GM18873 (cell line): ENCODE data around the gene LRRIQ4.

Experiments
- ATAC-seq: cut with Tn5 transposase; IDR thresholded peaks from one replicate; pipeline ENCODE4 v1.9.1; 2021; ENCODE audit warnings: mild to moderate bottlenecking, moderate library complexity, moderate number of reproducible peaks; ENCODE audit not compliant: unreplicated experiment, low FRiP score

The LRRIQ4 gene

DNA sequence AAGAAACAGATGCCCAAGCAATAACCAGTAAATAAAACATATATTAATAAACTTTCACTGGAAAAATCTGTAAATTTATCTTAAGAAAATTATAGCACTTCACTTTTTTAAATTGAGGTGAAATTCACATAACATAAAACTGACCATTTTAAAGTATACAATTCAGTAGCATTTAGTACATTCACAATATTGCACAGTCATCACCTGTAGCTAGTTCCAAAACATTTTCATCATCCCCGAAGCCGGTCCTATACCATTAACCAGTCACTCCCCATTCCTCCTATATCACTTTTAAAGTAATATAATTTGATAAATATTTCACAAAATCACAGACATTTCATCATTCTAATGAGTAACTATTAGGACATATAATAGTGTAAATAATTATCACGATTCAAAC, 8.0 kb upstream of the LRRIQ4 start:
- no peak for ATAC-seq

DNA sequence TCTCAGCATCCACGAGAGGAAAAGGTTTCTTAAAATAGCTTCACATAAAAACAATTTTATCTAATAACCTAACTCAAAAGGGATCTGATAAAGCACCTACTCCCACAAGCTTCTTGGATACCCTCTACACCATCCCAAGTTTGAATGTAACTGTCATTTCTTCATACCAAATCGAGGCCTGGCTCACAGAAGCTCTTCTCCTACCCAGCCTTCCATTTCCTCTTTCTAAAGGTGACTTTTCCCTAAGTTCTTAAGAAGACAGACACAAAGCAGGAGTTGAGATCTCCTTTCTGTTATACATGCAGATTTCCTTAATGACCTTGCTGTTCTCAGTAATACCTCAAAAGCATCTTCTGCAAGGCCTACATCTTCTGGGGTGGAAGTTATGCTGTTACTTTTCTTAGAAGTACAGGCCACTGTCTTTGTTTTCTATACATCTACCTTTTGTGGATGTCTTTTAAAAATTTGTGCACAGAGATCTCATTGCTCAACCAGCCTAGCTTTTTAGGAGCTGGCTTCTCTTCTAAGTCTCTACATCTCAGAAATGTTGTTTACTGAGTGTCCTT, 3.4 kb upstream of the LRRIQ4 start:
- no peak for ATAC-seq

DNA sequence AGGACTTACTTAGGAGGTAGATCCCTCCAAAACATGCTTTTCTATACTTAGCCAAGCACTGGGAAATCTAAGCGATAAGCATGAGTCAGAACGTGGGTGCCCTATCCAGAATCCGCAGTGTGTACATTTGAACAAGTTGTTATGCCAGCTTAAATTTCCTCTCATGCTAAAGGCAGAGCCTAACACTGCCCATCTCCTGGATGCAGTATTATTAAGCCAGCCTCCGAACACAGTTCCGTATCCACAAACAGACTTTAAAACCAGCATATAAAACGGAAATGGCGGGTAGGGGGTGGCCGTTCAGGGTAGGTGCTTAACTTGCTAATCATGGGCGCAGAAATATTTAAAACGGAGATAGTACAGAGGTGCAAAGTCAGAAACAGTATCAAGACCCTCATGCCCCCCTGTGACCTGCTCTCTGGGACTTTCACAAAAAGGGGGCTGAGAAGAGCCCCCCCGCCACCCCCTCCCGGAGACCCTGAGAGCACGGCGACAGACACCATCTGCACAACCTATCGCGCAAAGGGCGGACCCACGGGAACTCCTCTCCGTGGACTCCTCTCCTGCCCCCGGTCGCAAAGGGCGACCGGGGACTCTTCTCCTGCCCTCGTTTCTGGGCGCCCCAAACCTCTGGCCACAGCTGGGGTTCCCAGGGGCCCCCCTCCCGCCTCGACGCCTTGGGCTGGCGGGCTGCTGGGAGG, 889 bp upstream of the LRRIQ4 start:
- no peak for ATAC-seq

DNA sequence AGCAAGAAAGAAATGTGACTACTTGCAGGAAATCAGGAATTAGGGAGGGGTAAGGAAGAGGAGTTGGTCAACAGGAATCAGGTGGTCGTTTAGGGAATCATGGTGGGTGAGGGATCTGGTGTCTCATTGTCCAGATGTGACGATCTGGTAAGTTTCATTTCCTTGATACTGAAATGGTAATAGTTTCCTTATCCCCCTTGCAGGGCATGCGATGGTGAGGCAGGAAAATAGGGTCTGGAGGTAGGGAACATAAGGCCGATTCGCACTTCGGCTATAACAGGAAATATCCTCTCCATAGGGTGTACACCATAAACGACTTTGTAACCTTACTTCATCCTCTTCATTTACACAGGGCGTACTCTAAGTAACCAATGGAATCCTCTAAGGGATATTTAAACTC, 608 bp downstream of the LRRIQ4 start:
- ATAC-seq: no peak

DNA sequence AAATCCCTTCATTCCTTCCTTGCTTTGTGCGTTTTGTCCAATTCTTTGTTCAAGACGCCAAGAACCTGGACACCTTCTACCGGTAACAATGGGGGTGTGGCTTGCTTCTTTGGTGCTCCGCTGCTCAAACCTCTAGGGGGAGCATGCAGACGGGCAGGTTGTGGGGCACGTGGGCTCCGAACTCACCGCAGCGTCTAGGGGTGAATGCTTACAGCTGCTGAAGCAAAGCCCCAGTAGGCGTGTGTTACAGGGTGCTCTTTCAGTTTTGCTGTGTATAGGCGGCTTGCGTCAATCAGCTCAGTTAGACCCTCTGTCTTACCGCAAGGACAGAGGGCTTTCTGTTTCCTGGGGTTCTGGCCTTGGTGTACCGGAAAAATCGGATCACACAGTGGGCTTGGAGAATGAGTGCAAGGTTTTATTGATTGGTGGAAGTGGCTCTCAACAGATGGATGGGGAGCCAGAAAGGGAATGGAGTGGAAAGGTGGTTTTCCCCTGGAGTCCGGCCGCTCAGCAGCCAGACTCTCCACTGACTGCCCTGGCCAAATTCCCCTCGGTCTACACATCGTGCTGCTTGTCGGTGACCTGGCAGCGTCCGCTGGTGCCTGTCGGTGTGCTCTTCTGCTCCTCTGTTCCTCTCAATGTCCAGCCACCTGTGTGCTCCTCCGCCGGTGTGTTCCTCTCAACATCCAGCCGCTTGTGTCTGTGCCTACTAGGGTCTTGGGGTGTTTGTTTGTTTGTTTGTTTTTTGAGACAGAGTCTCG, 1.3 kb downstream of the LRRIQ4 start:
- ATAC-seq: peak; percentile 90

DNA sequence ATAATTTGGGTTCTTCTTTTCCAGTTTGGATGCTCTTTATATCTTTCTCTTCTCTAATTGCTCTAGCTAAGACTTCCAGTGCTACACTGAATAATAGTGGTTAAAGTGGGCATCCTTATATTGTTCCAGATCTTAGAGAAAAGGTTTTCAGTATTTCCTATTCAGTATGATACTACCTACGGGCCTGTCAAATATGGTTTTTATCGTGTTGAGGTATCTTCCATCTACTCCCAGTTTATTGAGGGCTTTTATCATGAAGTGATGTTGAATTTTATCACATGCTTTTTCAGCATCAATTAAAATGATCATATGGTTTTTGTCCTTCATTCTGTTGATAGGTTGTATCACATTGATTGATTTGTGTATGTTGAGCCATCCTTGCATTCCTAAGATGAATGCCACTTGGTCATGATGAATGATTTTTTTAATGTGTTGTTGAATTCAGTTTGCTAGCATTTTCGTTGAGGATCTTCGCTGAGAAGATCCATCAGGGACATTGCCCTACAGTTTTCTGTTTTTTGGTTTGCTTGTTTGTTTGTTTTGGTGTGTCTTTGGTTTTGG, 3.0 kb downstream of the LRRIQ4 start:
- ATAC-seq: no peak

DNA sequence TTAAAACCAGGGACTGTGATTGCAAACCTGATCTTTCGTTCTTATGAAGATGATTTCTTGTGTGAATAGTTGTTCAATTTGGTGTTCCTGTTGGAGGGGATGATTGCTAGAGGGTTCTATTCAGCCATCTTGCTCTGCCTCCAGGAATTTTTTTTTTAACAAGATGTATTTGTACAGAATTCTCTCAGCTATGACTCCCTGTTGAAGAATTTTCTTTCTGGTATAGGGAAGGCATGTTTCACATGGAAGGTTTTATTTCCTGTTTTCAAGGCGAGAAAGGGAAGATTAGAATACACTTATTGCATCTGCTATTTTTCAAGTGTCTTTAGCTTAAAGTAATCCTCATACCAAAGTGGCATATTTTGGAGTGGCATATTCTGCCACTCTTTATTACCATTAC, 5.6 kb downstream of the LRRIQ4 start:
- ATAC-seq: no peak

DNA sequence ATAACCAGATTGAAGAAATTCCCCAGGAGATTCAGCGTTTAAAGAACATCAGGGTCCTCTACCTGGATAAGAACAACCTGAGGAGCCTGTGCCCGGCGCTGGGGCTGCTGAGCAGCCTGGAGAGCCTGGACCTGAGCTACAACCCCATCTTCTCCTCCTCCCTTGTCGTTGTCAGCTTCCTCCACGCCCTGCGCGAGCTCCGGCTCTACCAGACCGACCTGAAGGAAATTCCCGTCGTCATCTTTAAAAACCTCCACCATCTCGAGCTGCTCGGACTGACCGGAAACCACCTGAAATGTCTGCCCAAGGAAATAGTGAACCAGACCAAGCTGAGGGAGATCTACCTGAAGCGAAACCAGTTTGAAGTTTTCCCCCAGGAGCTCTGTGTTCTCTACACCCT, 9.4 kb downstream of the LRRIQ4 start:
- no peak for ATAC-seq

DNA sequence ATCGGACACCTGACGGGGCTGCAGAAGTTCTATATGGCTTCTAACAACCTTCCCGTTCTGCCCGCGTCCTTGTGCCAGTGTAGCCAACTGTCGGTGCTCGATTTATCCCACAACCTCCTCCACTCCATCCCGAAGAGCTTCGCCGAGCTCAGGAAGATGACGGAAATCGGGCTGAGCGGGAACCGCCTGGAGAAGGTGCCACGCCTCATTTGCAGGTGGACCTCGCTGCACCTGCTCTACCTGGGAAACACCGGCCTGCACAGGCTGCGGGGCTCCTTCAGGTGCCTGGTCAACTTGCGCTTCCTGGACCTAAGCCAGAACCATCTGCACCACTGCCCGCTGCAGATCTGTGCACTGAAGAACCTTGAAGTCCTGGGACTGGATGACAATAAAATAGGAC, 9.9 kb downstream of the LRRIQ4 start:
- ATAC-seq: no peak

DNA sequence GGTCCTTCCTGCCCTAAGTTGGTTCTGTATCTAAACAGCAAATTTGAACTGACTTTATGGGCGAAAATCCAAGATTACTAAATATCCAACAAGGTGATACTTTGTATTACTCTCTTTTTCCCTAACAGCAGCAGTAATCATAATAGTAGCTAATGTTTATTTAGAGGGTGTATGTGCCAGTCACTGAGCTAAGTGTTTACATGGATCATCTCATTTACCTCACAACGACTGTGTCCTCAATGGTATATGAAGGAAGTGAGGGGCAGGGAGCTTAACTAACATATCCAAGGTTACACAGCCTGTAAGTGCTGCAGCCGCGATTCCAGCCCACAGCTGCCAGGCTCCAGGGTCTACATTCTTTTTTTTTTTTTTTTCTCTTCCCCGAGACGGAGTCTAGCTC, 10.3 kb downstream of the LRRIQ4 start:
- ATAC-seq: no peak

DNA sequence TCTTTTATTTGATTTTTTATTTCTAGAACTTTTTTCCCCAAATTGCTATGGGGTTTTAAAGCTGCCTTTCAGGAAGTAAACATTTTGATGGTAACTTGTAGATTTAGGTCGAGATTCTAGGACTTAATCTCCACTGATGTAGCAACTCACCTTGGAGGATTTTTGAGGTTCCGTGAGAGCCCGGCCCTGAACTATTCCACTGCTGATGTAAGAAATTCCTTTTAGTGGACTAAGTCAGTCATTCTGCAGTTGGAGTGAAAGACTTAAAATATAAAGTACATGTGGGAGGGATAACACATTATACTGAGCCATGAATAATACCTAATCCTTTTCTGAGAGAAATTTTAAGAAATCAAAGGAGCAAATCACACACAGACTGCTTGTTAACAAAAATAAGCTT, 12.6 kb downstream of the LRRIQ4 start:
- no peak for ATAC-seq

DNA sequence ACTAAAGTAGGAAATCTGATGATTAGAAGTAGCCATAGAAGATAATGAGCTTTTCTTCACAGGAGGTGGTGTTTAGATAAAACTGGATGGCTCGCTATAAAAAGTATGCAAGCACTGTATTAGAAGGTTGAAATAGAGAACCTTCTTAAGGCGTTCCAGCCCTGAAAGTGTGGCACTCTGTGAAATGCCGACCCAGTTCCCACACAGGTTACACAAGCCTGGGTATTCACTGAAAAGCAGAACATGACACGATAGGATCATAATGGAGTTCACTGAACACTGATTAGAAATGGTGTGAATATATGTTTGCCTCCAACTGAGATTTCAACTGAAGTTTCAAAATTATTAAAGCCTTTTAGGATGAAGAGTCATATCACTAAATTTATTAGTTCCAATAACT, 15.0 kb downstream of the LRRIQ4 start:
- no peak for ATAC-seq

DNA sequence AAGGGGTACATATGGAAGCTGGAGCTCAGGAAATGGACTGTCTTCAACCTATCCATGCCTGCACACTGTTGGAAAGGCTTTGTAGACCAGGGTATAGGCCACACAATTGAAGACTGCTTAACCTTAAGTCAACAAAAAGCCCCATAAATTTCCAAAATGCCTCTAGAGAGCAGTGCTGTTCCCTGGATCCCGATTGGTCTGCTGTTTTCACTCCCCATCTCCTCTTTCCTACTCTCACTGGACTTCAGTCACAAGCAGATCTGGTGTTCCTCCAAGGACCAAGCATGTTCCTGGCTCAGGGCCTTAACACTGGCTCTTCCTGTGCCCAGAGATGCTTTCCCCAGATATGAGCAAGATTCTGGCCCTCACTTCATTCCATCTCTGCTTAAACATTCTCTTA, 22.9 kb downstream of the LRRIQ4 start:
- no peak for ATAC-seq

DNA sequence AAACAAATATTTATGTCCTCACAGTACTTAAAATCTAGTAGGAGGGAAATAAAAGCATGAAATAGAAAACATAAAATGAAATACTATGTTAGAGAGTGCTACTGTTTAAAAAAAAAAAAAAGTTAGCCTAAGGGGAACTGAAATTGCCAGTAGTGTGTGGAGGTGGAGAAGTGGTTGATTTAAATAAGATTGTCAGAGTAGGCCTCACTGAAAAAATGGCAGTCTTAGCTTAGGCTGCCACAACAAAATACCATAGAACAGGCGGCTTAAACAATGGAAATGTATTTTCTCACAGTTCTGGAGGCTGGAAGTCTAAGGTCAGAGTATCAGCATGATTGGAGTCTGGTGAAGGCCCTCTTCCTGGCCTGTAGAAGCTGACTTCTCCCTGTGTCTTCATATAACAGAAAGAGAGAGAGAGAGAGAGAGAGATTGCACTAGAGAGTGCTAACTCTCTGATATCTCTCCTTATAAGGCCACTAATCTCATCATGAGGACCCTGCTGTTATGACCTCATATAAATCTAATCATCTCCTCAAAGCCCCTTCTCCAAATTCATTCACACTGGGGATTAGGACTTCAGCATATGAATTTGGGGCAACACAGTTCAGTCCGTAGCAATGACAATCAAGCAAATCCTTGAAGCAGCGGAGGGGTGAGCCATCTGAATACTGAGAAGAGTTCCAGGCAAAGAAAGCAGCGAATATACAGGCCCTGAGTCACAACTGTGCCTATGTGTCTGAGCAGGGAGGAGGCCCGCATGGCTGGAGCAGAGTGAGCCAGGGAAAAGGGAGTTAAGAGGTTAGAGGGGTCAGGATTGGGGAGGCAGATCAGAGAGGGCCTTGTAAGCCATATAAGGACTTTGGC, 23.6 kb downstream of the LRRIQ4 start:
- ATAC-seq: no peak

DNA sequence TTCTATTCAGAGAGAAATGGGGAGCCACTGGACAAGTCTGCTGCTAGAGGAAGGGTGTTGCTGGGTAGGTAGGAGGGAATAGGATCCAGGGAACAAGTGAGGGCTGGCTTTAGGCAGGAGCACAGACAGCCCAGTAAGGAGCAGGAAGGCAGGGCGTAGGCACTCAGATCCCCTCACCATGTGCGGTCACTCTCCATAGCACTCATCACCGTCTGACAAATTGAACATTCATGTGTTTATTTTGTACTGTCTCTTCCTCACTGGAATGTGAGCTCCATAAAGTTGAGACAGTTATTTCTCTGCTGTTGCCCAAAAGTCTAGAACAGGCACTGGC, 24.2 kb downstream of the LRRIQ4 start:
- no peak for ATAC-seq

DNA sequence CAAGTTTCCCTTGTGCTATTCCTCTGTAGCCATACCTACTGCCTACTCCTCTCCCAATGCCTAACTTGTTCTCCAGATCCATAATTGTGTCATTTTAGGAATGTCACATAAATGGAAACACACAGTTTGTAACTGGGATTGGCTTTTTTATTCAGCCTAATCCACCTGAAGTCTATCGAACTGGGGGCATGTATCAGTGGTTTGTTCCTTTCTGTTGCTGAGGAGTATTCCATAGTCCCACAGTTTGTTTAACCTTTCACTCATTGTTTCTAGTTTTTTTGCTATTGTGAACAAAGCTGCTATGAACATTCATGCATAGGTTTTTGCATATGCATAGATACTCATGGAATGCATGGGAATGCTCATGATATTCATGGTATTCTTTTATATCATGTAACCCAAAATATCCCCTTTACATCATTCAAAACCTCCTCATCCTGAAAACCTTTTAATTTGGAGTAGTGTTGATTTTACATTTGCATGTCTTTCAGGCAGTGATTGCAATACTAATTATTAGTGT, 25.9 kb downstream of the LRRIQ4 start:
- no peak for ATAC-seq

DNA sequence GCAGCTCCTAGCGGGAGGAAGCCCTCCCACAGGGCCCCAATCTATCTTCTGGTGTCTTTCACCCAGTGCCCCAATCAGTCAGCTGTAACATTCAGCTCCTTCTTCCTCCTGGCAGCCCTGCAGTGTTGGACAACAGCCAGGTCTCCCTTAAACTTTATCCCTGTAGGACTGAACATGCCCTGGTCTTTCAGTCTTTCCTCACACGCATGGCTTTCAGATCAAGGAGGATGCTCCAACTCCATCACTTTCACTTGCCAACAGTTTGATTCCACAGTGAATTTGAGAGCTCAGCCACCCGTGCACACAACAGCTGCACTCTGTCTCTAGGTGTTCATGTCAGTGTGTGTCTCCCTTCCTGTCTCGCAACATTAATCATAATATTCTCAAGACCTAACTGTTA, 28.5 kb downstream of the LRRIQ4 start:
- no peak for ATAC-seq

DNA sequence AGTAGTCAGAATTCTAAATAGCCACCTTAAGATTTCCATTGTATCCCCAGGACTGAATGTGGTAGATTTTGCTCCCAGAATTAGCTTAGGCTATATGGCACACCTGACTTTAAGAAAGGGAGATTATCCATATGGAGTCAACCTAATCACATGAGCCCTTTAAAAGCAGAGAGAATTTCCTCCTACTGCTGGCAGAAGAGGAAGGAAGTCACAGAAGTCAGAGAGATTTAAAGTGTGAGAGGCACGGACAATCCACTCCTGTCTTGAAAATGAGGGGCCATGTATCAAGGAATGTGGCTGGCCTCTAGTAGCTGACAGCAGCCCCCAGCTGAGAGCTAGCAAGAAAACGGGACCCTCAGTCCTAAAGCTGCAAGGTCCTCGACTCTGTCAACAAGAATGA, 30.3 kb downstream of the LRRIQ4 start:
- no peak for ATAC-seq

DNA sequence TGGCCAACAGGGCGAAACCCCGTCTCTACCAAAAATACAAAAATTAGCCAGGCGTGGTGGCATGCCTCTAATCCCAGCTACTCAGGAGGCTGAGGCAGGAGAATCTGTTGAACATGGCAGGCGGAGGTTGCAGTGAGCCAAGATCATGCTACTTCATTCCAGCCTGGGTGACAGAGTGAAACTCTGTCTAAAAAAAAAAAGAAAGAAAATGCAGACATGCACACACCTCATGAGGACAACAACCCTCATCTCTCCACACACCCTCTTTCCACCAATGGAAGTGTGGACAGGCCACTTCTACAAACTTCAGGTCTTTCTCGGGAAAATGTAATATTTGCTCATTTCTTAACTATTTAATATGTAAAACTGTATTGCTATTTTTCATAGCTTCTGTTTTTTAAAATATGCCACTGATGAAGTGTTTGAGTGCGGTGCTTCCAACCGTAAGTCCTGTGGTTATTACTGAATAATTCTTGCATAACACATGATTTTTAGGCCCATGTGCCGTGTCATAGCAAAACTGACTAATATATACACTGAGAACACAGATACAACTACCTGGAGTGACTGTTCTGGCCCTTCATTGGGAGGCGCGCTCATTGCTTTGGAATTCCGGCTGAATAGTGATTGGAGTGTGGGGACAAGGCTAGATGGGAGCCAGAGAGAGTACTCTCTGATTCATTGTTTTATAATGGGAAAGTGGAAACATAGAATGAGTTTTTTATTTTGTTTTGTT, 34.0 kb downstream of the LRRIQ4 start:
- peak; percentile 95 for ATAC-seq

DNA sequence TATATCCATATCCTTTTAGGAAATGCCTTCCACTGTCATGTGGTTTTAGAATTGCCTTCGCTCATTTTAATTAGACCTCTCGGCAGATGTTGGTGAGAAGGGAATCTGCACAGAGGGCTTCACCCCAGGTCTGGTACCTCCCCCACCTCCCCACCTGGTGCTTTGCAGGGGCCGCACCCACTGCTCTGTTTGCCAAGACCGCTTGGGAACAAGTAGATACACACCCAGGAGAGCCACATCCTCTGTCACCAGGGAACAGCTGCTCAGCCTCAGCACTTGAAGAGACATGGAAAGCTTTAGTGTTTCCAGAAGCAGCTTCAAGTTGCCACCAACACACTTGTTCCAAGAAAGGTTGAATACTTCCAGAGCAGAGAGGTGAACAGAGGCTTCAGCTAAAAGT, 35.2 kb downstream of the LRRIQ4 start:
- ATAC-seq: no peak
